A549 (cell line): ENCODE data around the gene KRTAP12-2. TPM values are rescaled to one million over a fixed set of nuclear protein-coding genes. Genes with fewer than 3 reads are reported as not detected.

Experiments used
- ATAC-seq, 2 experiments: fragments of 200-7000 bp in 1 of 2; fragments of >200 bp in 1 of 2; cut with Nextera tagmentation in 1 of 2; cut with Tn5 transposase in 1 of 2; 3 replicates each; pipeline versions ENCODE4 v1.8.0 to v1.9.1; 2018 to 2020; ENCODE audit warnings: mild to moderate bottlenecking in 1 of 2, moderate library complexity in 1 of 2
- CTCF ChIA-PET: fragments of 300-600 bp; sonication (Branson Sonifier 250); formaldehyde crosslinking; extraction: SDS; loops from one replicate; lab custom pipeline; 2021; ENCODE audit warnings: antibody characterized with exemption, inconsistent platforms; lab: Yijun Ruan, JAX
- POLR2A ChIA-PET: fragments of 350-600 bp; formaldehyde crosslinking; extraction: SDS; loops from one replicate; lab custom pipeline; 2021; ENCODE audit warnings: antibody characterized with exemption, inconsistent platforms; lab: Yijun Ruan, JAX
- DNase-seq, 2 experiments: peaks; one replicate each; pipeline versions ENCODE4 v3.0.0 to v3.0.0-alpha.2; 2011 to 2016; ENCODE audit warnings: low read depth in 1 of 2, low spot score in 1 of 2
- FAIRE-seq: peaks from 2 replicates; lab custom pipeline; 2011; peaks lifted over from hg19 to GRCh38; lab: Jason Lieb, UNC
- H3K27ac ChIP-seq, 2 experiments: fragments of >200 bp; sonication (Bioruptor Twin); formaldehyde crosslinking; 3 replicates each; pipeline ENCODE4 v1.5.1; 2016 to 2017
- H3K4me1 ChIP-seq: fragments of >200 bp; sonication (Bioruptor Twin); formaldehyde crosslinking; 3 replicates; pipeline ENCODE4 v1.6.1; 2016
- H3K4me2 ChIP-seq: fragments of >200 bp; sonication (Bioruptor Twin); formaldehyde crosslinking; 3 replicates; pipeline ENCODE4 v1.6.1; 2016
- H3K4me3 ChIP-seq: fragments of >200 bp; sonication (Bioruptor Twin); formaldehyde crosslinking; 3 replicates; pipeline ENCODE4 v1.5.1; 2016
- H3K9me3 ChIP-seq: fragments of >200 bp; sonication (Bioruptor Twin); formaldehyde crosslinking; 3 replicates; pipeline ENCODE4 v1.6.1; 2016
- EHMT2 ChIP-seq: fragments of 200-600 bp; sonication (generic); IDR thresholded peaks from 2 replicates; pipeline ENCODE4 v1.6.1; 2016; ENCODE audit warnings: antibody characterized with exemption, low read depth, mild to moderate bottlenecking, moderate library complexity
- HDAC2 ChIP-seq: fragments of 200-600 bp; sonication (generic); IDR thresholded peaks from 2 replicates; pipeline ENCODE4 v1.6.1; 2016
- HMGXB4 ChIP-seq: fragments of 250-450 bp; sonication (Bioruptor Pico); IDR thresholded peaks from 2 replicates; pipeline ENCODE4 v1.5.0; 2021; ENCODE audit warnings: mild to moderate bottlenecking, moderate library complexity, borderline replicate concordance
- JUN ChIP-seq, 2 experiments: fragments of >200 bp; sonication (Bioruptor Twin); formaldehyde crosslinking; IDR thresholded peaks; 2 replicates in 1 of 2; 3 replicates in 1 of 2; pipeline ENCODE4 v1.6.1; 2016 to 2017
- JUNB ChIP-seq: fragments of >200 bp; sonication (Bioruptor Twin); formaldehyde crosslinking; IDR thresholded peaks from 2 replicates; pipeline ENCODE4 v1.6.1; 2016
- KDM1A ChIP-seq: fragments of 200-600 bp; sonication (generic); IDR thresholded peaks from 2 replicates; pipeline ENCODE4 v1.6.1; 2016; ENCODE audit warnings: low read depth, mild to moderate bottlenecking
- MAX ChIP-seq: IDR thresholded peaks from 2 replicates; pipeline ENCODE4 v1.6.1; 2012
- NFE2L2 ChIP-seq: fragments of 150-350 bp; conservative IDR thresholded peaks from 2 replicates; pipeline ENCODE4 v1.6.1; 2014; ENCODE audit warnings: low read length
- PBX3 ChIP-seq: IDR thresholded peaks from 2 replicates; pipeline ENCODE4 v1.6.1; 2012
- RAD21 ChIP-seq, 2 experiments: fragments of >200 bp in 1 of 2; sonication (Bioruptor Twin) in 1 of 2; formaldehyde crosslinking in 1 of 2; IDR thresholded peaks in 1 of 2; conservative IDR thresholded peaks in 1 of 2; 2 replicates in 1 of 2; 3 replicates in 1 of 2; pipeline ENCODE4 v1.6.1; 2012 to 2018; ENCODE audit warnings: inconsistent platforms in 1 of 2
- RARB ChIP-seq: fragments of 250-450 bp; sonication (Bioruptor Pico); IDR thresholded peaks from 2 replicates; pipeline ENCODE4 v1.8.0; 2021; ENCODE audit warnings: mild to moderate bottlenecking, moderate library complexity
- REST ChIP-seq: fragments of 200-600 bp; sonication (generic); IDR thresholded peaks from 2 replicates; pipeline ENCODE4 v1.6.1; 2016; ENCODE audit warnings: antibody characterized with exemption, mild to moderate bottlenecking, moderate library complexity
- RNF2 ChIP-seq: fragments of 200-600 bp; sonication (generic); IDR thresholded peaks from 2 replicates; pipeline ENCODE4 v1.6.1; 2016; ENCODE audit warnings: low read depth, mild to moderate bottlenecking, antibody characterized with exemption, moderate library complexity, borderline replicate concordance
- SMC3 ChIP-seq: fragments of >200 bp; sonication (Bioruptor Twin); formaldehyde crosslinking; IDR thresholded peaks from 3 replicates; pipeline ENCODE4 v1.6.1; 2018; ENCODE audit warnings: inconsistent platforms
- TP53 ChIP-seq: fragments of 250-450 bp; sonication (Bioruptor Pico); IDR thresholded peaks from 2 replicates; pipeline ENCODE4 v1.5.0; 2021; ENCODE audit warnings: mild to moderate bottlenecking, moderate library complexity
- ZFP36 ChIP-seq: fragments of 450-650 bp; IDR thresholded peaks from 2 replicates; pipeline ENCODE4 v1.6.1; 2014; ENCODE audit warnings: borderline replicate concordance; ENCODE audit not compliant: partially characterized antibody
- WGBS: methylation state at CpG from one replicate; pipeline ENCODE4 v1.1.6; 2017; ENCODE audit errors: missing lambda C conversion rate; 5-methylcytosine and 5-hydroxymethylcytosine counted together
- polyA plus RNA-seq, 4 experiments: library from polyadenylated mRNA; depleted of rRNA in 3 of 4; stranded (reverse); fragments of >200 nt; fragmentation: RNase III in 1 of 4; extraction: RNeasy Plus Mini Kit Qiagen cat#74134 plus additional on column Dnase treatment in 1 of 4; gene quantifications; 2 replicates in 3 of 4; 3 replicates in 1 of 4; pipeline ENCODE4 v1.2.3, GENCODE V29; 2011 to 2017

KRTAP12-2 gene
- polyA plus RNA-seq, 2 of the 4 experiments (the other 2 are of a cell fraction), result not detected

GRCh38 chr21:44658913-44659595 is 7.7 kb downstream of the KRTAP12-2 start:
- FAIRE-seq (no peak), DNase-seq (no peak), ATAC-seq (no peak; a peak in 1 of 6 replicates)
- Histone ChIP-seq H3K9me3 (peaks cover 7% of the 10 kb centered on the region; the same call in 1 of the 3 replicates), H3K4me2 (no peak overlapping the region), H3K4me1 (no peaks in the 10 kb centered on the region), H3K4me3 (no peak overlapping the region), H3K27ac (no peak overlapping the region)
- TF ChIP-seq KDM1A, result no peak
- no peak for TF ChIP-seq TP53 (CRISPR knock-in tag)
- no peak for TF ChIP-seq NFE2L2
- TF ChIP-seq ZFP36, result no peak
- no peak for TF ChIP-seq HDAC2
- no peak for TF ChIP-seq JUNB
- no peak for TF ChIP-seq RNF2
- no peak for TF ChIP-seq RARB (CRISPR knock-in tag)
- no peak for TF ChIP-seq MAX
- ChIA-PET CTCF (no interaction called here), POLR2A (no interaction called here)
- 18% methylated on average over 10 of the region's 11 CpGs for WGBS

- FAIRE-seq, result no peak
- Histone ChIP-seq H3K4me2 (no peak overlapping the region), H3K9me3 (peaks cover 2% of the 10 kb centered on the region; the same call in 1 of the 3 replicates), H3K27ac (no peak overlapping the region), H3K4me3 (no peak overlapping the region), H3K4me1 (no peaks in the 10 kb centered on the region)
- ChIA-PET POLR2A (no interaction called here), CTCF (no interaction called here)
- 16% methylated on average over 4 of the region's 5 CpGs for WGBS
- TF ChIP-seq SMC3, result no peak
- no peak for TF ChIP-seq RAD21 (conservative IDR thresholded peaks at IDR 0.05 in 1 of 2, IDR thresholded peaks at IDR 0.05 in 1 of 2)
- no peak for TF ChIP-seq RARB (CRISPR knock-in tag)
- TF ChIP-seq EHMT2, result no peak
- TF ChIP-seq JUN (IDR thresholded peaks at IDR 0.05), result no peak
- no peak for TF ChIP-seq REST
- no peak for TF ChIP-seq HMGXB4
- TF ChIP-seq PBX3, result no peak
- ATAC-seq, result no peak
- DNase-seq, result no peak
Measured at GRCh38 chr21:44658541-44658910, 8.2 kb downstream of the KRTAP12-2 start.
